Measurements from ENCODE around the gene ASMT.
"Not testable (repeated sequence)": the region's sequence is repeated elsewhere in the genome, so short reads cannot be mapped to it uniquely, and the experiment has no call there.

Gene ASMT

GRCh38 chrX:1652011-1652811 is 37.4 kb downstream of the ASMT start:
- DNase-seq (ENCODE audit: low spot score) = peak; percentile 33

GRCh38 chrX:1656379-1656778 is 41.5 kb downstream of the ASMT start:
- DNase-seq (ENCODE audit: low spot score) = no peak

- peak; percentile 20 for DNase-seq (ENCODE audit: low spot score)
Measured at GRCh38 chrX:1657367-1658070, 42.7 kb downstream of the ASMT start.

- DNase-seq (ENCODE audit: low spot score) = no peak
Measured at GRCh38 chrX:1658071-1658491, 43.2 kb downstream of the ASMT start.

GRCh38 chrX:1659664-1660461 is 45.0 kb downstream of the ASMT start:
- DNase-seq (ENCODE audit: low spot score) = no peak

- DNase-seq (ENCODE audit: low spot score) = peak; percentile 32
Measured at GRCh38 chrX:1661048-1661921, 46.4 kb downstream of the ASMT start.

- no peak for DNase-seq (ENCODE audit: low spot score)
Measured at GRCh38 chrX:1661922-1662221, 47.0 kb downstream of the ASMT start.

GRCh38 chrX:1667566-1667965 is 52.7 kb downstream of the ASMT start:
- no peak for DNase-seq (ENCODE audit: low spot score)

- peak; percentile 9 for DNase-seq (ENCODE audit: low spot score)
Measured at GRCh38 chrX:1673337-1673736, 58.5 kb downstream of the ASMT start.

- no peak for DNase-seq (ENCODE audit: low spot score)
Measured at GRCh38 chrX:1676866-1677265, 62.0 kb downstream of the ASMT start.

GRCh38 chrX:1679238-1679637 is 64.4 kb downstream of the ASMT start:
- peak; percentile 33 for DNase-seq (ENCODE audit: low spot score)

- DNase-seq (ENCODE audit: low spot score) = no peak
Measured at GRCh38 chrX:1681439-1681838, 66.6 kb downstream of the ASMT start.

- DNase-seq (ENCODE audit: low spot score) = not testable (repeated sequence)
Measured at GRCh38 chrX:1681856-1682255, 67.0 kb downstream of the ASMT start.

GRCh38 chrX:1682501-1682900 is 67.6 kb downstream of the ASMT start:
- DNase-seq (ENCODE audit: low spot score) = not testable (repeated sequence)

- DNase-seq (ENCODE audit: low spot score) = not testable (repeated sequence)
Measured at GRCh38 chrX:1684883-1685282, 70.0 kb downstream of the ASMT start.

GRCh38 chrX:1685444-1685880 is 70.6 kb downstream of the ASMT start:
- peak; percentile 28 for DNase-seq (ENCODE audit: low spot score)

- DNase-seq (ENCODE audit: low spot score) = peak; percentile 70
Measured at GRCh38 chrX:1686642-1687041, 71.8 kb downstream of the ASMT start.
